DOHH2 (cell line): ENCODE measurements around the gene CMC1.

Source experiments
- H3F3A ChIP-seq: fragments of 200-600 bp; sonication (generic), shearing (Covaris generic); 2 replicates; pipeline ENCODE4 v1.6.0; 2016; ENCODE audit warnings: antibody characterized with exemption, mild to moderate bottlenecking; ENCODE audit not compliant: control insufficient read depth, insufficient read depth
- H3K27ac ChIP-seq: fragments of 200-600 bp; sonication (generic); 2 replicates; pipeline ENCODE4 v1.5.1; 2014; ENCODE audit warnings: low read depth, mild to moderate bottlenecking, low read length, moderate library complexity
- H3K27me3 ChIP-seq: fragments of 200-600 bp; sonication (generic); 2 replicates; pipeline ENCODE4 v1.6.1; 2014; ENCODE audit warnings: mild to moderate bottlenecking, low read length, mixed read lengths; ENCODE audit not compliant: control insufficient read depth
- H3K36me3 ChIP-seq: fragments of 200-600 bp; sonication (generic); 2 replicates; pipeline ENCODE4 v1.6.1; 2014; ENCODE audit warnings: mild to moderate bottlenecking, low read length, moderate library complexity, mixed read lengths; ENCODE audit not compliant: control insufficient read depth
- H3K4me1 ChIP-seq: fragments of 200-600 bp; sonication (generic); 2 replicates; pipeline ENCODE4 v1.6.1; 2014; ENCODE audit warnings: mild to moderate bottlenecking, low read length, mixed read lengths; ENCODE audit not compliant: control insufficient read depth
- H3K4me2 ChIP-seq: fragments of 200-600 bp; sonication (generic); 2 replicates; pipeline ENCODE4 v1.6.0; 2014; ENCODE audit warnings: mild to moderate bottlenecking, low read length, moderate library complexity
- H3K4me3 ChIP-seq: fragments of 200-600 bp; sonication (generic); 2 replicates; pipeline ENCODE4 v1.5.1; 2014; ENCODE audit warnings: mild to moderate bottlenecking, low read length, mixed read lengths
- H3K79me2 ChIP-seq: fragments of 200-600 bp; sonication (generic); 2 replicates; pipeline ENCODE4 v1.6.1; 2014; ENCODE audit warnings: mild to moderate bottlenecking, low read length, mixed read lengths; ENCODE audit not compliant: control insufficient read depth
- H3K9me2 ChIP-seq: fragments of 200-600 bp; sonication (generic); replicated peaks from 2 replicates; pipeline ENCODE4 v1.6.1; 2014; ENCODE audit warnings: mild to moderate bottlenecking, low read length, mixed read lengths; ENCODE audit not compliant: control insufficient read depth
- H3K9me3 ChIP-seq: fragments of 200-600 bp; sonication (generic); 2 replicates; pipeline ENCODE4 v1.6.1; 2014; ENCODE audit warnings: antibody characterized with exemption, low read length, mixed read lengths; ENCODE audit not compliant: control insufficient read depth, insufficient read depth
- H4K20me1 ChIP-seq: fragments of 200-600 bp; sonication (generic); 2 replicates; pipeline ENCODE4 v1.6.0; 2014; ENCODE audit warnings: low read depth, mild to moderate bottlenecking, antibody characterized with exemption, low read length, moderate library complexity; ENCODE audit not compliant: control insufficient read depth, insufficient read depth
- EZH2phosphoT487 ChIP-seq: fragments of 200-600 bp; sonication (generic); IDR thresholded peaks from 2 replicates; pipeline ENCODE4 v1.6.1; 2017; ENCODE audit warnings: borderline replicate concordance, mild to moderate bottlenecking, antibody characterized with exemption, low read length, moderate library complexity, mixed read lengths
- TF ChIP-seq, protein P1 (sequence below): fragments of 200-600 bp; sonication (generic); IDR thresholded peaks from one replicate; pipeline ENCODE4 v1.5.1; 2014; ENCODE audit warnings: antibody characterized with exemption, mild to moderate bottlenecking, low read depth, low read length; ENCODE audit not compliant: poor library complexity, severe bottlenecking

The CMC1 gene

GRCh38 chr3:28290863-28291300 lies 49.5 kb downstream of the CMC1 start:
- TF ChIP-seq EZH2phosphoT487, result no peak
- TF ChIP-seq, protein P1, sequence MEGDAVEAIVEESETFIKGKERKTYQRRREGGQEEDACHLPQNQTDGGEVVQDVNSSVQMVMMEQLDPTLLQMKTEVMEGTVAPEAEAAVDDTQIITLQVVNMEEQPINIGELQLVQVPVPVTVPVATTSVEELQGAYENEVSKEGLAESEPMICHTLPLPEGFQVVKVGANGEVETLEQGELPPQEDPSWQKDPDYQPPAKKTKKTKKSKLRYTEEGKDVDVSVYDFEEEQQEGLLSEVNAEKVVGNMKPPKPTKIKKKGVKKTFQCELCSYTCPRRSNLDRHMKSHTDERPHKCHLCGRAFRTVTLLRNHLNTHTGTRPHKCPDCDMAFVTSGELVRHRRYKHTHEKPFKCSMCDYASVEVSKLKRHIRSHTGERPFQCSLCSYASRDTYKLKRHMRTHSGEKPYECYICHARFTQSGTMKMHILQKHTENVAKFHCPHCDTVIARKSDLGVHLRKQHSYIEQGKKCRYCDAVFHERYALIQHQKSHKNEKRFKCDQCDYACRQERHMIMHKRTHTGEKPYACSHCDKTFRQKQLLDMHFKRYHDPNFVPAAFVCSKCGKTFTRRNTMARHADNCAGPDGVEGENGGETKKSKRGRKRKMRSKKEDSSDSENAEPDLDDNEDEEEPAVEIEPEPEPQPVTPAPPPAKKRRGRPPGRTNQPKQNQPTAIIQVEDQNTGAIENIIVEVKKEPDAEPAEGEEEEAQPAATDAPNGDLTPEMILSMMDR, result no peak
- Histone ChIP-seq H3K36me3 (peaks cover 4% of the 10 kb centered on the region; the same call in 1 of the 2 replicates), H3K4me1 (peaks cover 4% of the 10 kb centered on the region), H3K27ac (no peak overlapping the region), H3K4me2 (no peak overlapping the region), H3K4me3 (no peak overlapping the region), H3F3A (peaks cover 3% of the 10 kb centered on the region; the same call in 1 of the 2 replicates), H3K27me3 (no peaks in the 10 kb centered on the region), H3K79me2 (no peaks in the 10 kb centered on the region), H3K9me3 (no peaks in the 10 kb centered on the region), H3K9me2 (no peaks in the 10 kb centered on the region), H4K20me1 (no peaks in the 10 kb centered on the region)

- Histone ChIP-seq H3K27me3 (no peaks in the 10 kb centered on the region), H3K4me3 (no peak overlapping the region), H3K4me2 (no peak overlapping the region), H3K4me1 (no peaks in the 10 kb centered on the region; the same call in 1 of the 2 replicates), H3K27ac (no peak overlapping the region), H3K9me3 (no peaks in the 10 kb centered on the region), H3K36me3 (peaks cover 4% of the 10 kb centered on the region; the same call in 1 of the 2 replicates), H3K9me2 (no peaks in the 10 kb centered on the region), H3K79me2 (no peaks in the 10 kb centered on the region), H4K20me1 (no peaks in the 10 kb centered on the region), H3F3A (no peaks in the 10 kb centered on the region)
- no peak for TF ChIP-seq EZH2phosphoT487
- TF ChIP-seq, protein P1, result no peak
Observed at GRCh38 chr3:28291577-28291976, 50.2 kb downstream of the CMC1 start.

GRCh38 chr3:28292622-28293021 lies 51.2 kb downstream of the CMC1 start:
- TF ChIP-seq, protein P1, result no peak
- no peak for TF ChIP-seq EZH2phosphoT487
- Histone ChIP-seq H3F3A (no peaks in the 10 kb centered on the region), H3K36me3 (no peaks in the 10 kb centered on the region), H3K9me2 (no peaks in the 10 kb centered on the region), H3K4me1 (no peaks in the 10 kb centered on the region), H3K27ac (no peak overlapping the region), H3K4me2 (no peak overlapping the region), H4K20me1 (no peaks in the 10 kb centered on the region), H3K79me2 (no peaks in the 10 kb centered on the region), H3K9me3 (no peaks in the 10 kb centered on the region), H3K4me3 (no peak overlapping the region), H3K27me3 (no peaks in the 10 kb centered on the region)
